SK-N-SH (cell line): ENCODE measurements around the gene PSG6. TPM values are rescaled to one million over a fixed set of nuclear protein-coding genes. Genes with fewer than 3 reads are reported as not detected.
"Not testable (repeated sequence)": the region's sequence is repeated elsewhere in the genome, so short reads cannot be mapped to it uniquely, and the experiment has no call there.

ENCODE experiments used
- CTCF ChIA-PET: fragments of 300-600, 350-600 bp; formaldehyde crosslinking; extraction: SDS; loops from one replicate; lab custom pipeline; 2021; lab: Yijun Ruan, JAX
- POLR2A ChIA-PET: fragments of 350-600 bp; sonication (Branson Sonifier 250); formaldehyde crosslinking; extraction: SDS; loops from one replicate; lab custom pipeline; 2020; ENCODE audit warnings: antibody characterized with exemption, inconsistent platforms; lab: Yijun Ruan, JAX
- DNase-seq: peaks from one replicate; pipeline ENCODE4 v3.0.0; 2012
- H2AFZ ChIP-seq: fragments of 200-600 bp; sonication (generic); 2 replicates; pipeline ENCODE4 v1.8.1; 2016; ENCODE audit warnings: antibody characterized with exemption, mild to moderate bottlenecking, low read depth
- H3F3A ChIP-seq: fragments of 200-600 bp; sonication (generic); replicated peaks from 2 replicates; pipeline ENCODE3; 2016; ENCODE audit warnings: antibody characterized with exemption, mild to moderate bottlenecking; ENCODE audit not compliant: insufficient read depth
- H3K27ac ChIP-seq, 2 experiments: fragments of 200-500 bp in 1 of 2; fragments of 200-600 bp in 1 of 2; sonication (Bioruptor generic) in 1 of 2; sonication (generic), shearing (Covaris generic) in 1 of 2; 2 replicates each; pipeline versions ENCODE4 v1.5.1 to v1.6.1; 2014 to 2016; ENCODE audit warnings: low read depth in 2 of 2, inconsistent platforms in 1 of 2, low read length in 1 of 2, mild to moderate bottlenecking in 1 of 2, mixed read lengths in 1 of 2
- H3K27me3 ChIP-seq: fragments of 200-600 bp; sonication (generic), shearing (Covaris generic); 2 replicates; pipeline ENCODE4 v1.6.1; 2016; ENCODE audit warnings: mixed run types; ENCODE audit not compliant: insufficient read depth
- H3K36me3 ChIP-seq, 2 experiments: fragments of 200-500 bp in 1 of 2; fragments of 200-600 bp in 1 of 2; sonication (Bioruptor generic) in 1 of 2; sonication (generic) in 1 of 2; replicated peaks in 1 of 2; 2 replicates each; pipeline versions ENCODE3 to v1.5.1; 2014 to 2016; ENCODE audit warnings: low read length in 1 of 2, mild to moderate bottlenecking in 1 of 2; ENCODE audit not compliant: insufficient read depth in 2 of 2, control insufficient read depth in 1 of 2
- H3K4me1 ChIP-seq, 2 experiments: fragments of 200-500 bp in 1 of 2; fragments of 200-600 bp in 1 of 2; sonication (Bioruptor generic) in 1 of 2; sonication (generic), shearing (Covaris generic) in 1 of 2; 2 replicates each; pipeline versions ENCODE4 v1.5.1 to v1.6.1; 2014 to 2016; ENCODE audit warnings: low read depth in 1 of 2, low read length in 1 of 2, mixed run types in 1 of 2; ENCODE audit not compliant: insufficient read depth in 2 of 2, control insufficient read depth in 1 of 2
- H3K4me2 ChIP-seq: fragments of 200-600 bp; sonication (generic), shearing (Covaris generic); 2 replicates; pipeline ENCODE4 v1.6.1; 2017; ENCODE audit warnings: mixed run types
- H3K4me3 ChIP-seq, 2 experiments: fragments of 200-500 bp in 1 of 2; fragments of 200-600 bp in 1 of 2; sonication (Bioruptor generic) in 1 of 2; sonication (generic), shearing (Covaris generic) in 1 of 2; 2 replicates each; pipeline versions ENCODE4 v1.5.1 to v1.8.1; 2014 to 2016; ENCODE audit warnings: low read depth in 2 of 2, inconsistent platforms in 1 of 2, low read length in 1 of 2, mild to moderate bottlenecking in 1 of 2, mixed read lengths in 1 of 2, moderate library complexity in 1 of 2
- H3K79me2 ChIP-seq: fragments of 200-600 bp; sonication (generic); 2 replicates; pipeline ENCODE4 v1.8.1; 2017; ENCODE audit warnings: mild to moderate bottlenecking; ENCODE audit not compliant: insufficient read depth
- H3K9ac ChIP-seq: fragments of 200-600 bp; sonication (generic); 2 replicates; pipeline ENCODE4 v1.6.1; 2017; ENCODE audit warnings: mixed run types
- H3K9me2 ChIP-seq: fragments of 200-600 bp; sonication (generic); 2 replicates; pipeline ENCODE4 v1.6.1; 2017; ENCODE audit warnings: mixed run types
- H3K9me3 ChIP-seq: fragments of 200-600 bp; sonication (generic); 2 replicates; pipeline ENCODE4 v1.6.1; 2017; ENCODE audit warnings: mixed run types, mild to moderate bottlenecking, moderate library complexity
- H4K20me1 ChIP-seq: fragments of 200-600 bp; sonication (generic); 2 replicates; pipeline ENCODE4 v1.6.1; 2017; ENCODE audit warnings: mild to moderate bottlenecking, mixed run types; ENCODE audit not compliant: insufficient read depth
- ELF1 ChIP-seq: IDR thresholded peaks from 2 replicates; pipeline ENCODE4 v1.4.0; 2012
- SMC3 ChIP-seq: IDR thresholded peaks from 2 replicates; pipeline ENCODE4 v1.6.1; 2012; ENCODE audit warnings: low read depth, low read length, improper control_type of control experiment
- WGBS: methylation state at CpG from one replicate; pipeline ENCODE4 v1.1.6; 2017; ENCODE audit warnings: low lambda C conversion rate; 5-methylcytosine and 5-hydroxymethylcytosine counted together
- polyA plus RNA-seq, 3 experiments: library from polyadenylated mRNA; depleted of rRNA; stranded (reverse); fragments of >200 nt; gene quantifications; 2 replicates each; pipeline ENCODE4 v1.2.3, GENCODE V29; 2012
- TF ChIP-seq, protein P1 (sequence below): fragments of 200-600 bp; sonication (generic); IDR thresholded peaks from 2 replicates; pipeline ENCODE4 v1.6.1; 2017; ENCODE audit warnings: antibody characterized with exemption, mild to moderate bottlenecking, moderate library complexity

The PSG6 gene
- polyA plus RNA-seq, 1 of the 3 experiments (the other 2 are of a cell fraction): not detected

DNA sequence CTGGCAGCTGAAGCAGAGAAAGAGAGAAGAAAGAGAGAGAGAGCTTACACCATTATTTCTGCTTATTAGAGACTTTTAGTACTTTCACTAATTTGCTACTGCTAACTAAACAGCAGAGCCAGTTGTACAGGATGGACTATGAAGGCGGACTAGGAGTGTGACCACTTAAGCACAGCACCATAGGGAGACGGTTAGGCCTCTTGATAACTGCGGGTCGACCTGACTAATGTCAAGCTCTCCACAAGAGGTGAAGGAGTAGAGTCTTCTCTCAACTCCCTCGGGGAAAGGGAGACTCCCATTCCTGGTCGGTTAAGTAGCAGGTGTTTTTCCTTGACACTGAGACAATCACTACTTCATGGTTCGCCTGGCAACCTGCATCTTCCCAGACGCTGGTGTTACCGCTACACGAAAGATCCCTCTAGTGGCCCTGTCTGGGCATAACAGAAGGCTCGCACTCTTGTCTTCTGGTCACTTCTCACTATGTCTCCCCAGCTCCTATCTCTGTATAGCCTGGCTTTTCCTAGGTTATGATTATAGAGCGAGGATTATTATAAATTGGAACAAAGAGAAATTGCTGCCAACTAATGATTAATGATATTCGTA is 24.6 kb upstream of the PSG6 start:
- Histone ChIP-seq H3K9me2 (no peaks in the 10 kb centered on the region), H3F3A (no peaks in the 10 kb centered on the region), H4K20me1 (no peaks in the 10 kb centered on the region), H3K4me3 (no peak overlapping the region), H3K4me1 (no peaks in the 10 kb centered on the region), H3K9ac (no peak overlapping the region), H2AFZ (no peak overlapping the region), H3K36me3 (no peaks in the 10 kb centered on the region), H3K27ac (no peak overlapping the region), H3K9me3 (no peaks in the 10 kb centered on the region), H3K4me2 (no peak overlapping the region), H3K79me2 (no peaks in the 10 kb centered on the region), H3K27me3 (no peaks in the 10 kb centered on the region)
- CTCF ChIA-PET: no interaction called here
- no peak for DNase-seq
- POLR2A ChIA-PET: no interaction called here
- 33% methylated on average over 12 of the region's 13 CpGs for WGBS
- TF ChIP-seq SMC3 (peak; percentile 32; the same call in 1 of the 2 replicates), ELF1 (no peak)
- TF ChIP-seq, protein P1, sequence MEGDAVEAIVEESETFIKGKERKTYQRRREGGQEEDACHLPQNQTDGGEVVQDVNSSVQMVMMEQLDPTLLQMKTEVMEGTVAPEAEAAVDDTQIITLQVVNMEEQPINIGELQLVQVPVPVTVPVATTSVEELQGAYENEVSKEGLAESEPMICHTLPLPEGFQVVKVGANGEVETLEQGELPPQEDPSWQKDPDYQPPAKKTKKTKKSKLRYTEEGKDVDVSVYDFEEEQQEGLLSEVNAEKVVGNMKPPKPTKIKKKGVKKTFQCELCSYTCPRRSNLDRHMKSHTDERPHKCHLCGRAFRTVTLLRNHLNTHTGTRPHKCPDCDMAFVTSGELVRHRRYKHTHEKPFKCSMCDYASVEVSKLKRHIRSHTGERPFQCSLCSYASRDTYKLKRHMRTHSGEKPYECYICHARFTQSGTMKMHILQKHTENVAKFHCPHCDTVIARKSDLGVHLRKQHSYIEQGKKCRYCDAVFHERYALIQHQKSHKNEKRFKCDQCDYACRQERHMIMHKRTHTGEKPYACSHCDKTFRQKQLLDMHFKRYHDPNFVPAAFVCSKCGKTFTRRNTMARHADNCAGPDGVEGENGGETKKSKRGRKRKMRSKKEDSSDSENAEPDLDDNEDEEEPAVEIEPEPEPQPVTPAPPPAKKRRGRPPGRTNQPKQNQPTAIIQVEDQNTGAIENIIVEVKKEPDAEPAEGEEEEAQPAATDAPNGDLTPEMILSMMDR: peak; percentile 65

DNA sequence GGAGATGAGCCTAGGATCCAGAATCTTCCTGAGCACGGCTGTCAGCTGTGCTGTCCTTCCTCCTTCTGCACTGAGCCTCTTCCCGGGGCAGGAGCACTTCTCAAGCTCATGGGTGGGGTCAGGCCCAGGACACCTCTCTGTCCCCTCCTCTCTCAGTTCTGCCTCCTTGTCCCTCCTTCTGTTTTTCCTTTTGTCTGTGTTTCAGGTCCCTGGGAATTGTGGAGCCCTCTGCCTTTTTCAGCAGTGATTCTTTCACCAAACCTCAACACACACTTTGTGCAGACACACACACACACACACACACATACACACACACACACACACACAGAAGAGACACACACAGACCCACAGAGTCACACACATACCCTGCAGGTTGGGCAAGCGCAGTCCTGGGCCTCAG is 19.4 kb upstream of the PSG6 start, which contains the start of gene PSG7:
Gene PSG7 (minus strand): TSS at position 101 of the 400 bp plus-strand sequence. CDS start 131 bp downstream, outside the sequence.
- H3K4me2 ChIP-seq, H3K27ac ChIP-seq, H4K20me1 ChIP-seq, CTCF ChIA-PET, H3K36me3 ChIP-seq, H3K9me2 ChIP-seq, POLR2A ChIA-PET, DNase-seq, H2AFZ ChIP-seq, H3K79me2 ChIP-seq, H3K27me3 ChIP-seq, H3K4me3 ChIP-seq, H3K9me3 ChIP-seq, H3K9ac ChIP-seq: not testable (repeated sequence)
- H3K4me1 ChIP-seq: peaks cover 0 to 14% of the 10 kb centered on the region in 2 experiments; a peak in 2 of 4 replicates
- WGBS: 61% methylated on average over 2 of the region's 3 CpGs
- H3F3A ChIP-seq: peaks cover 16% of the 10 kb centered on the region

DNA sequence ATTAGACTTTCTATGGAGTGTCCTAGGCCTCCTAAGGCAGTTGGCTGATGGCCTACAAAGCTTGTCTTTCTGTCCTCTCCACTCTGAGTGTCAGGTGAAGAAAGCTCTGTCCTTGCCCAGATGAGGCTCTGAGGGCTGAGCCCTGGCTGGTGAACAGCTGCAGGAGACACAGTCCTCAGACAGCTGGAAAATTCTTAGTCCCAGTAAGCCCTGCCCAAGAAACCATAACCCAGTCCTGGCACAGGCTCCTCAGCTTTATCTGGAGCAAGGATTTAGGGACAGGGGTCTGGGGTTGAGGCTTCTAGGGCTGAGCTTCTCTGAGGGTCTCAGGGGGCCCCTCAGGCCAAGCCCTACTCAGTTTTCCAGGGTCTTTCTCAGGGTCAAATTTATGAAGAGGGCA is 17.0 kb upstream of the PSG6 start:
- H3K36me3 ChIP-seq, DNase-seq, H3K79me2 ChIP-seq, H3K9me2 ChIP-seq, H3K9me3 ChIP-seq, H3K4me3 ChIP-seq, H3K27me3 ChIP-seq, POLR2A ChIA-PET, CTCF ChIA-PET, H3K4me2 ChIP-seq, H4K20me1 ChIP-seq: not testable (repeated sequence)
- Histone ChIP-seq H3F3A (peaks cover 26% of the 10 kb centered on the region), H3K27ac (peak overlapping the region in 1 of 2 experiments; percentile 94; a peak in 2 of 4 replicates), H3K4me1 (peaks cover 0 to 22% of the 10 kb centered on the region in 2 experiments; a peak in 2 of 4 replicates), H3K9ac (peak overlapping the region; percentile 63; the same call in 1 of the 2 replicates), H2AFZ (peak overlapping the region; percentile 24; the same call in 1 of the 2 replicates)
